HCT116 (cell line): ENCODE results near the gene NKAP.

Experiments
- EGR1 ChIP-seq: IDR thresholded peaks from 2 replicates; pipeline ENCODE4 v1.6.1; 2012; ENCODE audit warnings: low read depth
- EZH2phosphoT487 ChIP-seq: fragments of 200-600 bp; IDR thresholded peaks from 2 replicates; pipeline ENCODE4 v1.6.1; 2018; ENCODE audit warnings: antibody characterized with exemption, borderline replicate concordance
- JUND ChIP-seq: IDR thresholded peaks from 2 replicates; pipeline ENCODE4 v1.6.1; 2012
- POLR2A ChIP-seq: IDR thresholded peaks from 2 replicates; pipeline ENCODE4 v1.7.0; 2011; ENCODE audit warnings: borderline replicate concordance; ENCODE audit not compliant: insufficient read depth, insufficient read length; ENCODE audit errors: extremely low read depth
- POLR2AphosphoS5 ChIP-seq: IDR thresholded peaks from 2 replicates; pipeline ENCODE4 v1.6.1; 2011; ENCODE audit warnings: mild to moderate bottlenecking, low read depth, low read length, moderate library complexity
- SIN3A ChIP-seq: IDR thresholded peaks from 2 replicates; pipeline ENCODE4 v1.6.1; 2012; ENCODE audit warnings: low read depth
- SP1 ChIP-seq: IDR thresholded peaks from 2 replicates; pipeline ENCODE4 v1.6.1; 2012; ENCODE audit warnings: low read depth
- TF ChIP-seq, protein P1 (sequence below): IDR thresholded peaks from 2 replicates; pipeline ENCODE4 v1.6.1; 2012; ENCODE audit warnings: low read depth
- TF ChIP-seq, protein P2 (sequence below), 3 experiments: fragments of 200-600 bp in 1 of 3; sonication (generic) in 1 of 3; IDR thresholded peaks in 2 of 3; conservative IDR thresholded peaks in 1 of 3; 2 replicates each; pipeline ENCODE4 v1.5.1; 2012 to 2017; ENCODE audit warnings: low read depth in 2 of 3, low read length in 2 of 3, antibody characterized with exemption in 1 of 3, borderline replicate concordance in 1 of 3, control low read depth in 1 of 3, mild to moderate bottlenecking in 1 of 3, mixed read lengths in 1 of 3, mixed run types in 1 of 3, moderate library complexity in 1 of 3; ENCODE audit not compliant: insufficient read depth in 1 of 3
- TF ChIP-seq, protein P3 (sequence below): IDR thresholded peaks from 2 replicates; pipeline ENCODE4 v1.6.1; 2011; ENCODE audit warnings: mild to moderate bottlenecking, low read length, moderate library complexity; ENCODE audit not compliant: insufficient replicate concordance; ENCODE audit errors: extremely low read depth

DNA sequence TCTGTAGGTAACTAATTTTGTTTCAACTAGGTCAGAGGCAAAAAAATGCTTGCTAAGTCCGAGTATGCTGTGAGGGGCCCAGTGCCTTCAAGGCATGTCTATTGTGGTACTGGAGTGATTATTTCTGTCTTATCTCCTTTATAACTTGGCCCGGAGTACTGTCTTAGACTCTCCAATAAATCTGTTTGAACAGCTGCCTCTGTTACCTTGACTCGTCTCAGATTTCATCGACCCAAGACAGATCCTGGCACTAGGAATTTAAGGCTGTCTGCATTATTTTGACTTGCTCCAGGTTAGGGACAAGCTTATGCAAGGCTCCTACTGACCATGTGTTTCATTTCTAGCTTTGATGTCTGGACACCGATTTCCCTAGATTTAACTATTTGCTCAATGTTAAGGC is 41.1 kb upstream of the NKAP start:
- TF ChIP-seq POLR2A (no peak), EZH2phosphoT487 (no peak), POLR2AphosphoS5 (no peak), SIN3A (no peak), EGR1 (no peak), SP1 (no peak), JUND (no peak)
- TF ChIP-seq, protein P1, sequence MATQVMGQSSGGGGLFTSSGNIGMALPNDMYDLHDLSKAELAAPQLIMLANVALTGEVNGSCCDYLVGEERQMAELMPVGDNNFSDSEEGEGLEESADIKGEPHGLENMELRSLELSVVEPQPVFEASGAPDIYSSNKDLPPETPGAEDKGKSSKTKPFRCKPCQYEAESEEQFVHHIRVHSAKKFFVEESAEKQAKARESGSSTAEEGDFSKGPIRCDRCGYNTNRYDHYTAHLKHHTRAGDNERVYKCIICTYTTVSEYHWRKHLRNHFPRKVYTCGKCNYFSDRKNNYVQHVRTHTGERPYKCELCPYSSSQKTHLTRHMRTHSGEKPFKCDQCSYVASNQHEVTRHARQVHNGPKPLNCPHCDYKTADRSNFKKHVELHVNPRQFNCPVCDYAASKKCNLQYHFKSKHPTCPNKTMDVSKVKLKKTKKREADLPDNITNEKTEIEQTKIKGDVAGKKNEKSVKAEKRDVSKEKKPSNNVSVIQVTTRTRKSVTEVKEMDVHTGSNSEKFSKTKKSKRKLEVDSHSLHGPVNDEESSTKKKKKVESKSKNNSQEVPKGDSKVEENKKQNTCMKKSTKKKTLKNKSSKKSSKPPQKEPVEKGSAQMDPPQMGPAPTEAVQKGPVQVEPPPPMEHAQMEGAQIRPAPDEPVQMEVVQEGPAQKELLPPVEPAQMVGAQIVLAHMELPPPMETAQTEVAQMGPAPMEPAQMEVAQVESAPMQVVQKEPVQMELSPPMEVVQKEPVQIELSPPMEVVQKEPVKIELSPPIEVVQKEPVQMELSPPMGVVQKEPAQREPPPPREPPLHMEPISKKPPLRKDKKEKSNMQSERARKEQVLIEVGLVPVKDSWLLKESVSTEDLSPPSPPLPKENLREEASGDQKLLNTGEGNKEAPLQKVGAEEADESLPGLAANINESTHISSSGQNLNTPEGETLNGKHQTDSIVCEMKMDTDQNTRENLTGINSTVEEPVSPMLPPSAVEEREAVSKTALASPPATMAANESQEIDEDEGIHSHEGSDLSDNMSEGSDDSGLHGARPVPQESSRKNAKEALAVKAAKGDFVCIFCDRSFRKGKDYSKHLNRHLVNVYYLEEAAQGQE, result no peak
- TF ChIP-seq, protein P2, sequence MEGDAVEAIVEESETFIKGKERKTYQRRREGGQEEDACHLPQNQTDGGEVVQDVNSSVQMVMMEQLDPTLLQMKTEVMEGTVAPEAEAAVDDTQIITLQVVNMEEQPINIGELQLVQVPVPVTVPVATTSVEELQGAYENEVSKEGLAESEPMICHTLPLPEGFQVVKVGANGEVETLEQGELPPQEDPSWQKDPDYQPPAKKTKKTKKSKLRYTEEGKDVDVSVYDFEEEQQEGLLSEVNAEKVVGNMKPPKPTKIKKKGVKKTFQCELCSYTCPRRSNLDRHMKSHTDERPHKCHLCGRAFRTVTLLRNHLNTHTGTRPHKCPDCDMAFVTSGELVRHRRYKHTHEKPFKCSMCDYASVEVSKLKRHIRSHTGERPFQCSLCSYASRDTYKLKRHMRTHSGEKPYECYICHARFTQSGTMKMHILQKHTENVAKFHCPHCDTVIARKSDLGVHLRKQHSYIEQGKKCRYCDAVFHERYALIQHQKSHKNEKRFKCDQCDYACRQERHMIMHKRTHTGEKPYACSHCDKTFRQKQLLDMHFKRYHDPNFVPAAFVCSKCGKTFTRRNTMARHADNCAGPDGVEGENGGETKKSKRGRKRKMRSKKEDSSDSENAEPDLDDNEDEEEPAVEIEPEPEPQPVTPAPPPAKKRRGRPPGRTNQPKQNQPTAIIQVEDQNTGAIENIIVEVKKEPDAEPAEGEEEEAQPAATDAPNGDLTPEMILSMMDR (IDR thresholded peaks at IDR 0.05 in 2 of 3, conservative IDR thresholded peaks at IDR 0.05 in 1 of 3; ENCODE audit: borderline replicate concordance in 1 of 3, insufficient read depth in 1 of 3, low read depth in 2 of 3, low read length in 2 of 3), result no peak
- TF ChIP-seq, protein P3, sequence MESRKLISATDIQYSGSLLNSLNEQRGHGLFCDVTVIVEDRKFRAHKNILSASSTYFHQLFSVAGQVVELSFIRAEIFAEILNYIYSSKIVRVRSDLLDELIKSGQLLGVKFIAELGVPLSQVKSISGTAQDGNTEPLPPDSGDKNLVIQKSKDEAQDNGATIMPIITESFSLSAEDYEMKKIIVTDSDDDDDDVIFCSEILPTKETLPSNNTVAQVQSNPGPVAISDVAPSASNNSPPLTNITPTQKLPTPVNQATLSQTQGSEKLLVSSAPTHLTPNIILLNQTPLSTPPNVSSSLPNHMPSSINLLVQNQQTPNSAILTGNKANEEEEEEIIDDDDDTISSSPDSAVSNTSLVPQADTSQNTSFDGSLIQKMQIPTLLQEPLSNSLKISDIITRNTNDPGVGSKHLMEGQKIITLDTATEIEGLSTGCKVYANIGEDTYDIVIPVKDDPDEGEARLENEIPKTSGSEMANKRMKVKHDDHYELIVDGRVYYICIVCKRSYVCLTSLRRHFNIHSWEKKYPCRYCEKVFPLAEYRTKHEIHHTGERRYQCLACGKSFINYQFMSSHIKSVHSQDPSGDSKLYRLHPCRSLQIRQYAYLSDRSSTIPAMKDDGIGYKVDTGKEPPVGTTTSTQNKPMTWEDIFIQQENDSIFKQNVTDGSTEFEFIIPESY, result no peak
